Epithelial cell of prostate (primary cell): ENCODE data around the gene RCSD1.

Experiments used
- DNase-seq: peaks from one replicate; pipeline ENCODE4 v3.0.0-alpha.2; 2011; ENCODE audit warnings: low read depth, low spot score
- H3K27ac ChIP-seq: fragments of 450-650 bp; 2 replicates; pipeline ENCODE4 v1.5.1; 2017; ENCODE audit warnings: mild to moderate bottlenecking

Gene RCSD1

DNA sequence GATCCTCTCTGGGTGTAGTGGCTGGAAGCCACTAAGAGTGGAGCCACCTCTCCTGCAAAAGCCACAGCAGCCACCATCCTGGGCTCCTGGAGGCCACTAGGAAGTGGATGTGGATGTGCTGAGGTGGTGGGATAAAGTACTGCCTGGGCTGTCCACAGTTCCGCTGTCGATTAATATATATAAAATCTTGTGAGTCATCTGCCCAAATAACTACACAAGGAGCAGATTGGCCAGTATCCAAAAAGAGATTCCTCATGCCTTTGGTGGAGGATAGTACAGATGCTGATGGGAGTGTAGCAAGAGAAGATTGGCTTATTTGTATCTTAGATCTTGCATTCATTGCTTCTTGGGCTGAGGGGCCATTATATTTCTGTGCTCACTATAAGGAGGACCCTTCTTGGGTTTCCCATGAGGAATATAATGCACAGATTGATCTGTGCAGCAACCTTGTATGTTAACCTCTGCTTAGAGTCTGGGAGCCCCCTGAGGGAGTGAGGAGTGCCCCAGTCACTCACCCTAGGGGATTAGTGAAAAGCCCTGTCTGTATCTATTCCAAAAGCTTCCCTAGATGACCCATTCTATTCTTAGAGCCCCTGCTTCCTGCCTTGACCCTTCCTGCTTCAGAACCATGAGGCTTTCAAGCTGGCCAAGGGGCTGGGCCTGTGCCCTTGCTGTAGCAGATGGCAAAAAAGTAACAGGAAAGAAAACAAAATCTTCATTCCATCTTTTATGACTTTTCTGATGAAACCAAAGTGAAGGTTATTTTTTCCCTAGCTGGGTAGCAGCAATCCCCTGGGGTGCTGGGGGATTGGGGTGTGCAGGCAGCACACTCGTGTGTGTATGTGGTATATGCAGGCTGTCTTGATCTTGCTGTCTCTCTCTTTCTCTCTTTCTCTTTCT lies 31.7 kb downstream of the RCSD1 start:
- peak; percentile 52 for DNase-seq
- H3K27ac ChIP-seq, result peak overlapping the region; percentile 71

GRCh38 chr1:167663002-167663772 lies 33.2 kb downstream of the RCSD1 start:
- peak; percentile 64 for DNase-seq
- H3K27ac ChIP-seq, result peak overlapping the region; percentile 71

DNA sequence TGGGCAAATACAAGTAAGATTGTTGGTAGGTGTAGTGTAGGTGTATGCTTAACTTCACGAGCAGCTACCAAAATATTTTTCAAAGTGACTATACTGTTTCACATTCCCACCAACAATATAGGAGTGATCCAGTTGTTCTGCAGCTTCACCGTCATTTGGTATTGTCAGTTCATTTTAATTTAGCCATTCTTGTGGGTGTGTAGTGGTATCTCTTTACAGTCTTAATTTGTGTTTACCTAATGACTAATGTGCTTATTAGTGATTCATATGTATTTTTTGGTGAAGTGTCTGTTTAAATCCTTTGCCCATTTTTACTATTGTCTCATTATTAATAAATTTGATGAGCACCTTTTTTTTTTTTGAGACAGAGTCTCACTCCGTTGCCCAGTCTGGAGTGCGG lies 35.4 kb downstream of the RCSD1 start:
- DNase-seq, result no peak
- peak overlapping the region; percentile 36 for H3K27ac ChIP-seq

DNA sequence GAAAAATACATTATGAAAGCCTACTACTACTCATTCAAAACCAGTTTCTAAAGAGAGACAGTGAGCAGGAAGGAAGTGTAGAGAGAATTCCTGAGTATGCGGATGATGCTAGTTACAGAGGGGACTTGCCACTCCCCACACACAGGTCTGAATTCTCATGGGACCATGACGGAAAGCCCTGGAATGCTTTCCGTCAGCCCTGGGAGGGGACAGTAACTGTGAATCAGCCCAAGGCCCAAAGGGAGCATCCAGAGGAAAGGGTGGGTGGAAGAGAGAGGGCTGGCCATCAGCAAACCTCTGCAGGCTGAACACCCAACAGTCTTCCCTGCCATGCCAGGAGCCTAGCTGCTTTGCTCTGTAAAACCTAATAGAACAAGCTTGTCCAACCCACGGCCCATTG lies 36.4 kb downstream of the RCSD1 start:
- no peak for DNase-seq
- peak overlapping the region; percentile 36 for H3K27ac ChIP-seq

- no peak overlapping the region for H3K27ac ChIP-seq
- DNase-seq, result no peak
Measured at GRCh38 chr1:167667536-167667935, 37.5 kb downstream of the RCSD1 start.

- no peak overlapping the region for H3K27ac ChIP-seq
Measured at GRCh38 chr1:167668108-167668507, 38.1 kb downstream of the RCSD1 start.

GRCh38 chr1:167669209-167670124 lies 39.4 kb downstream of the RCSD1 start:
- no peak overlapping the region for H3K27ac ChIP-seq
- DNase-seq, result no peak

More at GRCh38 chr1:167668108-167668507, 38.1 kb downstream of the RCSD1 start:
- DNase-seq, result no peak

DNA sequence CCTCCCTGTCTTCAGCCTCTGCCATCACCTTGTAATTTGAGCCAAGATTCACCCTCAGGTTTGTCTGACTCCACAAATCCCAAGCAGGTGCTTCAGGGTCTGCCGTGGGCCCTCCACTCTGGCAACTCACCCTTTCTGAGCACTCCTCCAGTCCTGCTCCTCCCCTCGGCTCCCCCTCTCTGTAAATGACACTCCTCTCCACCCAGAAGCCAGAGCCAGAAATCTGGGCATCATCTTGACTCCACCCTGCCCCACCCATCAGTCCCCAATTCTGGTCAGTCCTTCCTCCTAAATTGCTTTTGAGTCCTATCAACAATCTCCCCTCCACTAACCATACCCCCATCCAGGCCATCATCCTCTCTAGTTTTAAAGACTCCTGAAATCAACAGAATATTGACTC lies 40.5 kb downstream of the RCSD1 start:
- no peak for DNase-seq
- H3K27ac ChIP-seq, result no peak overlapping the region

GRCh38 chr1:167671727-167672511 lies 41.9 kb downstream of the RCSD1 start:
- no peak overlapping the region for H3K27ac ChIP-seq
- DNase-seq, result no peak

DNA sequence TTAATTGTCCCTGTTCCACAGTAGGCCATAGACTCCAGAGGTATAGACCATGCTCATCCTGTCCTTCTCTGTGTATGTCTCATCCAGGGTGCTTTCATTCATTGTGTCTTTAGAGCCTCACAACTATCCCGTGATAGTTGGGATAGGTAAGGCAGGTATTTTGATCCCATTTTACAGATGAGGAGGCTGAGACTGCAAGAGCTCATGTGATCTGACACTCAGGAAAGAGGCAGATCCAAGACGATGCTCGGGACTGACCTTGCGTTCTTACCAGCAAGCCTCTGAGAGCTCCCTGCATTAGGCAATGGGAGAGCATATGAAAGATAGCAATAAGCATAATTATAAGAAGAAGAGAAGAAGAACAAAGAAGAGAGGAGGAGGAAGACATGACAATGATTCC lies 42.8 kb downstream of the RCSD1 start:
- no peak overlapping the region for H3K27ac ChIP-seq
- DNase-seq, result no peak

GRCh38 chr1:167673265-167673664 lies 43.2 kb downstream of the RCSD1 start:
- DNase-seq, result no peak
- no peak overlapping the region for H3K27ac ChIP-seq

DNA sequence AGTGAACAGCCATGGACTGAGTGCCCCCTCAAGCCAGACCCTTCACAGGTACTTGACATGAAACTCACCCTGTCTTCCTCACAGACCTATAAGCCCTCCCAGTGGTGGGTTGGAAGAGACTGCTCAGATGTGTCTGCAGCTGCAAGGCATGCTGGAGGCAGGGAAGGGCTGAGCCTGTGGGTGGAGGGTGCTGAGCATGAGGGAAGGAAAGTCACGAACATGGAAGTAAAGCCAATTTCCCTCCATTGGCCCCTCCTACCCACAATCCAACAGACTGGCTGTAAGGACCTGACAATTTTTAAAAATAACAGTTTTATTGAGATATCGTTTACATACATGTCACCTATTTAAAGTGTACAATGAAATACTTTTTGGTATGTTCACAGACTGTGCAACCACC lies 44.1 kb downstream of the RCSD1 start:
- H3K27ac ChIP-seq, result no peak overlapping the region

DNA sequence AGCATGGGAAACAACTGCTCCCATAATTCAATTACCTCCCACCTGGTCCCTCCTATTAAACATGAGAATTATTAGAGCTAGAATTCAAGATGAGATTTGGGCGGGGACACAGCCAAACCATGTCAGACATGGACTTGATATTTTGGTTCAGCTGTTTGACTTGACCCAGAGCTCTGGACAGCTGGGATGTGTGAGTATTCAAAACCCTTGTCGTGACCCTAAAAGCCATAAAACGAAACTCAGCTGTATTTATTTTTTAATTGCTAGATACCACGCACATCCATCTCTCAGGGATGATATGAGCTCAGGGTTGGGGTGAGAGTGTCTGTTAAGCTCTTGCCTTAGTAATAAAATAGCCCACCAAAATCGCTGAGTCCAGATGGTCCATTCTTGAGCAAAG lies 45.4 kb downstream of the RCSD1 start:
- DNase-seq, result no peak
- no peak overlapping the region for H3K27ac ChIP-seq

More for the DNA sequence above, 44.1 kb downstream of the RCSD1 start:
- DNase-seq, result no peak

DNA sequence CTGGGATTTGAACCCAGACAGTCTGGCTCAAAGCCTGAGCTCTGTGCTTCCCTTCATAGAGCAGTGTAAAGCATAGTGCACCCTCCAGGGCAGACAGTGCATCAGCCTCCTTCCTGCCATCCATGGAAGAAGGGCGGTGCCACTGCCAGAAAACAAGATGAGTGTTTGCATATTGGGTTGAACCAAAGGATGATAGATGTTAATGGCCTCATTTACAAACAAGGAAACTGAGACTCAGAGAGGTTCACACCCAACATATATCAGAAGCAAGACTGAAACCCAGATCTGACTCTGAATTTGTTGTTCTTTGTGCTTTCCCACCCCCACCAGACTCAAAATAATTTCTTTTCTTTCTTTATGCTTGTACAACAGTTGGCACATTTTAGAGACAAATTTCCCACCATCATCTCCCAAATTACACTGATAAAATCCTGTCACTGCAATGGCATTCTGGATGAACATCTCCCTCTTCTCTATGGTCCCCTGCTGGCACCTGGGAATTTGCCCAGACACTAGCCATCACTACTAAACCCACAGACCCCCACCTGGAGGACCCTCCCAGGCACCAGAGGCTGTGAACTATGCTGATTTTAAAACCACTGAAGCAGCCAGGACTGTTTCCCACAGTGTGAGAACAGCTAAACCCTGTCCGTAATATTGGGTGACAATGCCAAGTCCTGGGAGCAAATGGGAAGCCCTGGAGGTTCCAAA lies 46.3 kb downstream of the RCSD1 start:
- no peak overlapping the region for H3K27ac ChIP-seq
- DNase-seq, result no peak

DNA sequence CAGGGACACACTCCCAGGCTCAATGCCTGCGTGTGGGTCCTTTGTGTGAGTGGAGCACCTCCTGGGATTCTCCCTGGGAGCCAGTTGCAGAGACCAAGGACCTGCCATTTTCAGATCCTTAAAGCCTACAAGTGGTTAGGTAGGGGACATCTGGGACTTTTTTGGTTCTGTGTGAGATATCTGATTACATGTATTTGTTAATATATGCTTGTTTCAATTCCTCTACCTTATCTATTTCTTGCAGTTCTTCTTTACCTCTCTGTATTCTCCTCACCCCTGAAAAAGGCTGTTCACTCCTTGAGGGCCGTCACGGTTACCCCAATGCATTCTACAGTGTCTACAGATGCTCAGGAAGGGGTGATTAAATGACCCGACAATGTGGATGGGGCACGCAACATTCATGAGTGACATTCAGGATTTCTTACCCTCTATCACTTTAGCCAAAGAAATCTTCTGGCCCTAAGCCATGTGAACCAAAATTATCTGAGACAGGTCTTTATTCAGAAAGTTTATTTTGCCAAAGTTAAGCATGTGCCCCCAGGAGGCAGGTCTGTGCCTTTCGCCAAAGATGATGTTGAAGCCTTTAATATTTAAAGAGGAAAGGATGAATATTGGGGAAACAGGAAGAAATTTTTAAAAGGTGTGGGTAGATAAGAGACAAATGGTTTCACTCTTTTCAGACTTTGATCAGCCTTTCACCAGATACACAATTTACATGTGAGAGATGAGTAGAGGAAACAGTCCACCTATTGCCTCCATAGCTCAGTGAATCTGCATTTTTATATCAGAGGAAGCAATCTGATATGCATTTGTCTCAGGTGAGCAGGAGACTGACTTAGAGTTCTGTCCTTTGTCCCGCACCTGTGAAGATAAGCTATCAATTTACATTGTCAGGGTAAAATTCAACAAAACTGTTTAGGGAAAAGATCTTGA lies 47.1 kb downstream of the RCSD1 start:
- no peak overlapping the region for H3K27ac ChIP-seq
- DNase-seq, result no peak

- H3K27ac ChIP-seq, result no peak overlapping the region
Measured at GRCh38 chr1:167678422-167678821, 48.4 kb downstream of the RCSD1 start.

GRCh38 chr1:167678838-167679237 lies 48.8 kb downstream of the RCSD1 start:
- no peak overlapping the region for H3K27ac ChIP-seq

More at GRCh38 chr1:167678422-167678821, 48.4 kb downstream of the RCSD1 start:
- no peak for DNase-seq

DNA sequence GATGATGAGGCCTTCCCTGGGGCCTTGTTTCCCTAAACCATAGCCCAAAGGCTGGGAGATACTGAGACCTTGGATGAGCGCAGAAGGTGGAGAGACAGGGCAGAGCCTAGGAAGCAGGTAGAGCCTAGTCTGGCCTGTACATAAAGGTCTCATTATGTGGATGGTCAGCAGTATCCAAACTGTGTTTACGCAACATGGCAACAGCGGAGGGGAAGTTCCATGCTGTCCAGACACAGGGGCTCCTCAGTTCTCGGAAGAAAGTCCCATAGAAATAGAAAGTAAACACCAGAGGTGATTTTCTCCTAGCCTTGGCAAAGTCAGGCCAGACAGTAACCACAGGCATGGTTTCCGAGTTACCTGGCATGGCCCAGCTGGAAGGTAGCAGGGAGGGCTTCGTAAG lies 49.7 kb downstream of the RCSD1 start:
- H3K27ac ChIP-seq, result no peak overlapping the region
- DNase-seq, result no peak

More at GRCh38 chr1:167678838-167679237, 48.8 kb downstream of the RCSD1 start:
- DNase-seq, result no peak
